ENCODE results near the gene THADA. TPM values are rescaled to one million over a fixed set of nuclear protein-coding genes. Genes with fewer than 3 reads are reported as not detected.

Gene THADA
- total RNA-seq, 2 experiments from 2014 or later: 26.2 to 32.2 TPM

DNA sequence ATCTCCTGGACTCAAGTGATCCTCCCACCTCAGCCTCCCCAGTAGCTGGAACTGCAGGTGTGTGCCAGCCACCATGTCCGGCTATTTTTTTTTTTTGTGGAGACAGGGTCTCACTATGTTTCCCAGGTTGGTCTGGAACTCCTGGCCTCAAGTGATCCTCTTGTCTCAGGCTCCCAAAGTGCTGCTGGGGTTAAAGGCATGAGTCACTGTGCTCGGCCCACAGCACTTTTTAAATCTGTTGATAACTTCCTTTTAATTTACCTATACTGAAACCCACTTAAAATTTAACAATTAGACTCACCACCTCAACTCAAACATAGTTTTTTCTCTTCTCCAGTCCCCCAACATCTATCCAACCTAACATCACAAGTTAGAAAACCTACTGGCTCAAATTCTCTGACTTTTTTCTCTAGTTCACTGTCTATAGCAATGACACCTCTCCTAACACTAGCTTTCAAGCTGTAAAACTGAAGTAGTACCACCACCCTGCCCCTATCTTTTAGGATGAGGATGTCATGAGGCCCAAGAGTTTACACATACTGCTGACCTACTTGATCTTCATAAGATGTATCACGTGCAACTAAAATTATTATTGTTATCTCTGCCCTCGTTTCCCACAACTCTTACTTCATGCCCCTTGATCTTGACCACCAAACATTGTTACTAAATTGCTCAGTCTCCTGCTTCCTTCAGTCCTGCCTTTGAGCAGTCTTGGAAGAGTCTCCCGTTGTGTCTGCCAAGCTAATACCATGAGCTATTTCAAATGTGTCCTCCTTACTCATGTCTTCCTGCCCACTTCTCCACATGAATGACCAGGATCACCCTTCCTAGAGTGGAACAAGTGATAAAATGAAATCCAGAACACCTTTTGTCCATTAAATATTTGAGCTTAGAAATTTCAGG lies 227.1 kb downstream of the THADA start:
- ChIA-PET POLR2A (no interaction called here), CTCF (interaction anchor here (0.6 to 1.2 kb wide), 2 partner anchors 18 to 25 kb away, joined by 3 read pairs; no protein-coding TSS in a partner anchor)
- H3K36me3 Mint-ChIP-seq (ENCODE audit: low read depth): peaks cover 10% of the 10 kb centered on the region
- H3K9me3 Mint-ChIP-seq: no peaks in the 10 kb centered on the region
- no peak overlapping the region for H3K4me3 Mint-ChIP-seq
- no peaks in the 10 kb centered on the region for H3K27me3 Mint-ChIP-seq
- H3K27ac Mint-ChIP-seq: no peak overlapping the region
- H3K4me1 Mint-ChIP-seq: peaks cover 5% of the 10 kb centered on the region
- DNase-seq: no peak

DNA sequence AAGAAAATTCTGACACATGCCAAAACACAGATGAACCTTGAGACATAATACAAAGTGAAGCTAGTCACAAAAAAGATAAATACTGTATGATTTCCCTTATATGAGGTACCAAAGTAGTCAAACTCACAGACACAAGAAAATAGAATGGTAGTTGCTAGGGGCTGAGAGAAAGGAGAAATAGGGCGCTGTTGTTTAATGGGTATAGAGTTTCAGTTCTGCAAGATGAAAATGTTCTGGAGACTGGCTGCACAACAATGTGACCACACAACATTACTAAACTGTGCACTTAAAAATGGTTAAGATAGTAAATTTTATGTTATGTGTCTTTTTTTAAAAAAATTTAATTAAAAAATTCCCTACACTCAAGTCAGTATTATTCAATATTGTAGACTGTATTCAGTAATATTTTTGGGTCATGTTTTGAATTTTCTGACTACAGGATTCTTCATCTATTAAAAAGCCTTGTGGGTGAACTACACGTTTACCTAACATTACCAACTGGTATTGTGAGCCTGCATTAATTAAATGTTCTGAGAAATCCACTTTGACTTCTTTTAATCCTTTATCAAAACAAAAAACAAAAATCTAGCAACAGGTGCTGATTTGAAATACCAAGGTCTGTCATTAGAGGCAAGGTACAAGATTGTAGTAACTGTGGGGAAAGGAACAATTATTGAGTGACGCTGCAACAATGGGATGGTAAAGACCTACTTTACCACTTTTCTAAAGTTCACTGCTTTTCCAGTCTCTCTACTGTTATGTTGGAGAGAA lies 228.6 kb downstream of the THADA start:
- H3K27me3 Mint-ChIP-seq: no peaks in the 10 kb centered on the region

DNA sequence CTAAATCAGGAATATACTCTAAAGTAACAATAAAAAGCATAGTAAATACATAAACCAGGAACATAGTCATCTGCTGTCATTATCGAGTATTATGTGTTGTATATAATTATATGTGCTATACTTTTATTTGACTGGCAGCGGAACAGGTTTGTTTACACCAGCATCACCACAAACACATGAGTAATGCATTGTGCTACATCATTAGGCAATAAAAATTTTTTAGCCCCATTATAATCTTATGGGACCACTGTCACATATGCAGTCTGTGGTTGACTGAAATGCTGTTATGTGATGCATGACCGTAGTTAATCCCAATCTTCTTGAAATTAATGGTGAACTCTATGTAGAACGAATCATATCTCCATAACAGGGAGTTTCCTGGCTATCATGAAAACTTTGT lies 232.7 kb downstream of the THADA start:
- no peaks in the 10 kb centered on the region for H3K9me3 Mint-ChIP-seq
- POLR2A ChIA-PET: no interaction called here
- CTCF ChIA-PET: interaction anchor here (1.3 kb wide), 1 partner anchor 12 kb away, joined by 4 read pairs; no protein-coding TSS in a partner anchor

More for the DNA sequence above, 228.6 kb downstream of the THADA start:
- Mint-ChIP-seq H3K36me3 (ENCODE audit: low read depth) (peaks cover 10% of the 10 kb centered on the region), H3K4me3 (no peak overlapping the region), H3K27ac (no peak overlapping the region), H3K9me3 (no peaks in the 10 kb centered on the region), H3K4me1 (peaks cover 5% of the 10 kb centered on the region)
- CTCF ChIA-PET: interaction anchor here (1.3 kb wide), 1 partner anchor 53 kb away, joined by 3 read pairs; no protein-coding TSS in a partner anchor
- DNase-seq: no peak
- POLR2A ChIA-PET: no interaction called here

DNA sequence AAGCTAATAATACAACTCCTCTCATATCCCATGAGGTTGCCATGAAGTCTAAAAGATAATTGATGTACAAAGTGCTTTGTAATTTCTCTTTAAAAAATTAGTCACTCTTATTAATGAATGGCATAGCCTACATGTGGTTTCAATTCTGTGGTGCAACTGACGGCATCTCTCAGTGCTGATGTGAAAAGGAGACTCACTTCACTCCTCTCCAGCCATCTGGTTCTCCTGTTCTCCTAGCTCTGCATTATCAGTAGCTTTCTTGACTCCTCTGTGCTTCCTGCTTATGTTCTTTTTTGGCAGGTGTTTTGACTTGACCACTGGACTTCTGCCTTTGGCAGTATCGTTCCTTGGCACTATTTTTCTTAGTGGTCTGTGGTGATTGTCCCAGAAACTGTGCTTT lies 234.6 kb downstream of the THADA start:
- CTCF ChIA-PET: interaction anchor here (1.0 kb wide), 1 partner anchor 20 kb away, joined by 4 read pairs; no protein-coding TSS in a partner anchor

More for the DNA sequence above, 232.7 kb downstream of the THADA start:
- Mint-ChIP-seq H3K4me3 (no peak overlapping the region), H3K27me3 (no peaks in the 10 kb centered on the region), H3K36me3 (ENCODE audit: low read depth) (peaks cover 13% of the 10 kb centered on the region), H3K27ac (no peak overlapping the region), H3K4me1 (peaks cover 3% of the 10 kb centered on the region)
- DNase-seq: no peak

GRCh38 chr2:43360137-43360536 lies 235.7 kb downstream of the THADA start:
- peaks cover 9% of the 10 kb centered on the region for H3K36me3 Mint-ChIP-seq (ENCODE audit: low read depth)
- no peaks in the 10 kb centered on the region for H3K4me1 Mint-ChIP-seq
- peaks cover 3% of the 10 kb centered on the region for H3K9me3 Mint-ChIP-seq
- DNase-seq: no peak
- H3K27ac Mint-ChIP-seq: no peak overlapping the region
- ChIA-PET POLR2A (no interaction called here), CTCF (no interaction called here)
- no peaks in the 10 kb centered on the region for H3K27me3 Mint-ChIP-seq
- H3K4me3 Mint-ChIP-seq: no peak overlapping the region

More for the DNA sequence above, 234.6 kb downstream of the THADA start:
- H3K4me3 Mint-ChIP-seq: no peak overlapping the region
- peaks cover 10% of the 10 kb centered on the region for H3K36me3 Mint-ChIP-seq (ENCODE audit: low read depth)
- no peaks in the 10 kb centered on the region for H3K9me3 Mint-ChIP-seq
- H3K27ac Mint-ChIP-seq: no peak overlapping the region
- H3K4me1 Mint-ChIP-seq: peaks cover 1% of the 10 kb centered on the region
- no peaks in the 10 kb centered on the region for H3K27me3 Mint-ChIP-seq
- DNase-seq: no peak
- POLR2A ChIA-PET: no interaction called here

GRCh38 chr2:43358410-43359201 lies 237.2 kb downstream of the THADA start:
- no peak overlapping the region for H3K4me3 Mint-ChIP-seq
- POLR2A ChIA-PET: no interaction called here
- no peak overlapping the region for H3K27ac Mint-ChIP-seq
- CTCF ChIA-PET: no interaction called here
- H3K36me3 Mint-ChIP-seq (ENCODE audit: low read depth): peaks cover 9% of the 10 kb centered on the region
- no peaks in the 10 kb centered on the region for H3K27me3 Mint-ChIP-seq
- H3K9me3 Mint-ChIP-seq: peaks cover 3% of the 10 kb centered on the region
- H3K4me1 Mint-ChIP-seq: no peaks in the 10 kb centered on the region
- no peak for DNase-seq

GRCh38 chr2:43356774-43357173 lies 239.1 kb downstream of the THADA start:
- Mint-ChIP-seq H3K36me3 (ENCODE audit: low read depth) (peaks cover 9% of the 10 kb centered on the region), H3K4me3 (no peak overlapping the region), H3K27ac (no peak overlapping the region), H3K9me3 (peaks cover 3% of the 10 kb centered on the region), H3K4me1 (no peaks in the 10 kb centered on the region), H3K27me3 (no peaks in the 10 kb centered on the region)
- ChIA-PET POLR2A (no interaction called here), CTCF (no interaction called here)
- DNase-seq: no peak

DNA sequence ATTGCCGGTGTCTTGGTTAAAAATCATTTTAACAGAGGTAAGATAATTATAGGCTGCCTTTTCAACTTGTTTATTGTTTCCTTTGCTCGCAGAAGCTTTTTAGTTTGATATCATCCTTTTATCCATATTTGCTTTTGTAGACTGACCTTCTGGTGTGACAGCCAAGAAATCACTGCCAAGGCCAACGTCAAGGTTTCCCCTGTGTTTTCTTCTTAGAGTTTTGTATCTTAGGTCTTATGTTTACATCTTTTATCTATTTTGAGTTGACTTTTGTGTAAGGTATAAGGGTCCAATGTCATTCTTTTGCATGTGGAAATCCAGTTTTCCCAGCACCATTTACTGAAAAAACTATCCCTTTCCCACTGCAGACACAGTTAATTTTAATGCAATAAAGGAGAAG lies 240.4 kb downstream of the THADA start:
- Mint-ChIP-seq H3K36me3 (ENCODE audit: low read depth) (peaks cover 4% of the 10 kb centered on the region), H3K4me3 (no peak overlapping the region), H3K27ac (no peak overlapping the region), H3K27me3 (no peaks in the 10 kb centered on the region), H3K9me3 (peaks cover 3% of the 10 kb centered on the region), H3K4me1 (no peaks in the 10 kb centered on the region)
- no peak for DNase-seq
- POLR2A ChIA-PET: no interaction called here
- CTCF ChIA-PET: no interaction called here

DNA sequence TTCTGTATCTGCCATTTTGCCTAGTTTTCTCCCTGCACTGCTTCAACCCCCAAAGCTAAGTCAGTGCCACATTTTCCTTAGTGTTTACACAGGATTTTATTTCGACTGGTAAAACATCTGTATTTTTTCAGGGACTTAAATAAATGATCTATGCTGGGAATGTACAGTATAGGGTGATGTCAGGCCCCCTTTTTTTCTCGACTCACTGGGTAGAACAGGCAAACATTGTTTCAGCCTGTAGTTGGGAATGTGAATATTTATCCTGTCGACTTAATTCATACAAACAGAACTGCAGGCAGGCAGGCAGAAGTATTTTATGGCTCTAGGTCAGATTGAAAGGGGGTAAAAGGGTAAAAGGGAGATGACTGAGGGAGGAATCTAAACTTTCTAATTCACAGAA lies 245.9 kb downstream of the THADA start:
- CTCF ChIA-PET: interaction anchor here (1.0 kb wide), 1 partner anchor 44 kb away, joined by 4 read pairs; no protein-coding TSS in a partner anchor
- Mint-ChIP-seq H3K27ac (no peak overlapping the region), H3K4me3 (no peak overlapping the region), H3K4me1 (no peaks in the 10 kb centered on the region), H3K27me3 (no peaks in the 10 kb centered on the region), H3K9me3 (no peaks in the 10 kb centered on the region), H3K36me3 (ENCODE audit: low read depth) (no peaks in the 10 kb centered on the region)
- POLR2A ChIA-PET: no interaction called here
- no peak for DNase-seq

GRCh38 chr2:43348908-43349661 lies 246.8 kb downstream of the THADA start:
- no peak for DNase-seq
- POLR2A ChIA-PET: interaction anchor here (0.6 kb wide), 1 partner anchor 52 kb away, joined by 3 read pairs; no protein-coding TSS in a partner anchor
- Mint-ChIP-seq H3K27me3 (no peaks in the 10 kb centered on the region), H3K9me3 (no peaks in the 10 kb centered on the region), H3K4me3 (no peak overlapping the region), H3K36me3 (ENCODE audit: low read depth) (no peaks in the 10 kb centered on the region), H3K27ac (no peak overlapping the region), H3K4me1 (peaks cover 2% of the 10 kb centered on the region)
- CTCF ChIA-PET: interaction anchor here (0.6 to 1.0 kb wide), 3 partner anchors 44 to 540 kb away, joined by 4 read pairs; no protein-coding TSS in a partner anchor

- H3K9me3 Mint-ChIP-seq: no peaks in the 10 kb centered on the region
- ChIA-PET CTCF (no interaction called here), POLR2A (no interaction called here)
- no peak for DNase-seq
- no peaks in the 10 kb centered on the region for H3K36me3 Mint-ChIP-seq (ENCODE audit: low read depth)
- peaks cover 2% of the 10 kb centered on the region for H3K4me1 Mint-ChIP-seq
- no peak overlapping the region for H3K27ac Mint-ChIP-seq
- H3K4me3 Mint-ChIP-seq: no peak overlapping the region
- H3K27me3 Mint-ChIP-seq: no peaks in the 10 kb centered on the region
These were observed 248.1 kb downstream of the THADA start for GRCh38 chr2:43347746-43348145.
